IgD-negative memory B cell (primary cell): ENCODE data around the gene LHX8. TPM values are rescaled to one million over a fixed set of nuclear protein-coding genes. Genes with fewer than 3 reads are reported as not detected.
"Not testable (repeated sequence)": the region's sequence is repeated elsewhere in the genome, so short reads cannot be mapped to it uniquely, and the experiment has no call there.

Experiments used
- H3K27ac Mint-ChIP-seq, 3 donors: one replicate each; pipeline ENCODE4 v1.8.0; 2020 to 2022; ENCODE audit warnings: mild to moderate bottlenecking in 3 of 3, mixed read lengths in 3 of 3, moderate library complexity in 1 of 3
- H3K27me3 Mint-ChIP-seq: one replicate; pipeline ENCODE4 v1.8.0; 2021; ENCODE audit warnings: mixed read lengths
- H3K36me3 Mint-ChIP-seq: one replicate; pipeline ENCODE4 v1.8.0; 2020; ENCODE audit warnings: mild to moderate bottlenecking, mixed read lengths
- H3K4me1 Mint-ChIP-seq, 3 donors: one replicate each; pipeline ENCODE4 v1.8.0; 2020 to 2022; ENCODE audit warnings: mixed read lengths in 3 of 3, mild to moderate bottlenecking in 1 of 3
- H3K4me3 Mint-ChIP-seq, 4 donors: one replicate each; pipeline ENCODE4 v1.8.0; 2020 to 2022; ENCODE audit warnings: mild to moderate bottlenecking in 4 of 4, mixed read lengths in 4 of 4, moderate library complexity in 3 of 4
- H3K9me3 Mint-ChIP-seq, 3 donors: one replicate each; pipeline ENCODE4 v1.8.0; 2020 to 2021; ENCODE audit warnings: mixed read lengths in 3 of 3, mild to moderate bottlenecking in 1 of 3
- polyA plus RNA-seq: library from polyadenylated mRNA; unstranded; fragments of 300-500 nt; fragmentation: Illumina TruSeq; gene quantifications from one replicate; pipeline ENCODE4 v1.2.3, GENCODE V29; 2021

Gene LHX8
- polyA plus RNA-seq, 1 donor from 2014 or later, result not detected

DNA sequence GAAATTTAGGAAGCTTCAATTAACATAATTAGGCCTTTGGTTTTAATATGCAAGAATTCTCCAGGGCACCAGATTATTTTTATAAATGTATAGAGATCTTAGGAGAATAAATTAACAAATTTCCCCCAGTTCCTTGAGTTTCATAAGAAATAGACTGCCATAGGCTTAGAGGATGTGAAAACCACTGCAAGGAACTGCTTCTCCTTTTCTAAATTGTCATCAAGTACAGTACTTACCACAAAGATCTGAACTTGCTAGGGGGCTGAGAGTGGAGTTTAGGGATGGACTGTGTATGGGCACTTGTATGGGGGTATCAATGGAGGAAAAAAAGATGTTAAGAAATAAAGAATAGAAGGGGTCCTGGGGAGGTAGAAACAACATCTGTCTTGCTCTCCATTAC lies 31.1 kb downstream of the LHX8 start:
- H3K4me1 Mint-ChIP-seq, result no peaks in the 10 kb centered on the region
- H3K27ac Mint-ChIP-seq, result no peak overlapping the region
- H3K36me3 Mint-ChIP-seq, result no peaks in the 10 kb centered on the region
- H3K9me3 Mint-ChIP-seq, result no peaks in the 10 kb centered on the region
- H3K4me3 Mint-ChIP-seq, result no peak overlapping the region
- H3K27me3 Mint-ChIP-seq, result no peaks in the 10 kb centered on the region

DNA sequence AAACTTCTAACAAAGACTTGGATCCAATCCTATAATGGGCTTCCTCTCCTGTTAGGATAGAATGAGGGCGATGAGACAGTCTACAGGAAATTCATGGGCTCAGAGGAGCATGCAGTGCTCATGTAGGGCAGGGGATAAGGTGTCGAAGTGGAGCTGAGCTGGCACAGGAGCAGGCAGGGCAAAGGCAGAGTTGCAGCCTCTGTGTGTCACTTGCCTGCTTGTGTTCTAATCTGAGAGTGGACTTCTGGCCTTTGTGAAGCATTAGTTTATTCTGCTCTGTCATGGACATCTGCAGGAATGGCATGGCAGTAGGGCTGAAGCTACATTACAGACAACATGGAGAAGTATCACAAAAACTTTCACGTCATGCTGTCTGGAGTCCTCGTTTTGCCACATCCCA lies 32.6 kb downstream of the LHX8 start:
- H3K4me3 Mint-ChIP-seq, result no peak overlapping the region
- no peaks in the 10 kb centered on the region for H3K36me3 Mint-ChIP-seq
- no peaks in the 10 kb centered on the region for H3K27me3 Mint-ChIP-seq
- no peaks in the 10 kb centered on the region for H3K4me1 Mint-ChIP-seq
- no peak overlapping the region for H3K27ac Mint-ChIP-seq
- no peaks in the 10 kb centered on the region for H3K9me3 Mint-ChIP-seq

DNA sequence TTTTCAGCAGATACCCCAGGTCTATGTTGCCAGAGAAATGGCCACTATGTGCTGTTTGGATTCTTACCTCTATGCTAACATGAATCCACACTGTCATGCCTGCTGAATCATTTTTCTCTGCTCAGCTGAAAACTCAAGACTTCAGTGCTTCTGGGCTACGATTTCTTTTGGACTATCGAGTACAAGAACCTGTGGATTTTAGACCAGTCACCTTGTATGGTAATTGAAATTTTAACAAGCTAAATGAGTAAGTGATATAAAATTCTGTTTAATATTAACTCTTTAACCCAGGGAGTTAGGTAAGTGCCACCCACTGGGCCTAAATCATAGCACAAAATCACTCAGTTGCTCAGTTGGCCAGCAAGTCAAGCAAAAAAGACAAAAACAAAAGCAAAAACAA lies 35.8 kb downstream of the LHX8 start:
- Mint-ChIP-seq H3K4me1 (no peaks in the 10 kb centered on the region), H3K27me3 (no peaks in the 10 kb centered on the region), H3K4me3 (no peak overlapping the region), H3K9me3 (no peaks in the 10 kb centered on the region), H3K27ac (no peak overlapping the region), H3K36me3 (no peaks in the 10 kb centered on the region)

DNA sequence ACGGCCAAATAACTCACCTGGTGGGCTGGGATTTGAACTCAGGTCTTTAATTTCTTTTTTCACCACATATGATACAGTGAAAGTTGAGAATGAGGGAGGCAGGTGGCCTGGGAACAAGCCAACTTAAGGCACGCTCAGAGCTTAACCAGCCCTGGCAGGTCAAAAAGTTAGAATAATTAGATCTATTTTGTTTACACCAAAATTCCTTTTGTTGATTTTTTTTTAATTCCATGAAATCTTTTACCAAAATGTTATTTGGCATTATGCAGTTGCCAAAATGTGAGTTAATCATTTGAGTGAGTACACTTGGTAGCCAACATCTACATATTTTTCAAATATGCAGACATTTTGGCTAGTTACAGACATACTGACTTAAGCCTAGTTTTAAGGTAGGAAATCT lies 36.8 kb downstream of the LHX8 start:
- Mint-ChIP-seq H3K9me3 (no peaks in the 10 kb centered on the region), H3K36me3 (no peaks in the 10 kb centered on the region), H3K4me1 (no peaks in the 10 kb centered on the region), H3K27me3 (no peaks in the 10 kb centered on the region), H3K27ac (no peak overlapping the region), H3K4me3 (no peak overlapping the region)

DNA sequence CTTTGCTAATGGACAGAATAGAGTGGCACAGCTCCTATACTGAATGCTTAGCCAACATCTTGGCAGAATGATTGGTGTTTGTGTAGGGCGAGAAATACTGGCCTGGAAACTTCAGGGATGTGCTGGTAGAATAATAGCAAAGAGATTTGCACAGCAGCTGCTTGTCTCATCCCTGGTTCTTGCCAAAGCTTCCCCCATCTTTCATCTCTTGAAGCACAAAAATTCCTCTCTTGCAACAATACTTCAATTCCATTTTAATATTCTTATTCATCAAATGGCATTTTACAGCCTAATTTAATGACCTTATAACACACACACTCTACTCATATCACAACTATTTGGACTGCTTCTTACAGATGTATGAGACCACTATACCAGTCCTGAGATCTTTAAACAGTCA lies 37.7 kb downstream of the LHX8 start:
- Mint-ChIP-seq H3K4me3 (no peak overlapping the region), H3K4me1 (no peaks in the 10 kb centered on the region), H3K9me3 (peaks cover 0 to 2% (median 0%) of the 10 kb centered on the region in 3 donors), H3K27ac (no peak overlapping the region), H3K27me3 (no peaks in the 10 kb centered on the region), H3K36me3 (no peaks in the 10 kb centered on the region)

DNA sequence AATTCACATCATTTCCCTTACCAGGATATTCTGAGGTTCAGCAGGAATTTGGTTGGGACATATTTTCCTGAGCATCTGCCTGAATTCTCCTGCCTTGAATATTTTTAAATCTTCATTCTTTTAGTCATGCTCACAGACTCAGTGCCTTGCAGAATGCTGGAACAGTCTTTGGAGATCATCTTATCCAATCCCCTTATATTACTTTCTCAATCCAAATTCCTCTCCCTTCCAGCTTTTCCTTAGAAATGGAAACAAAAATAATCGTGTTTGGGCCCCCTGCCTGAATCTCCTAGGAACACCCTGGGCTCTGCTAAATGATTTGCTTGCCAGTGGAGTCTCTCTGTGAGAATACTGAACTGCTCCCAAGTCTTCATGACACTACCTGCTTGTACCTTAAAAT lies 38.4 kb downstream of the LHX8 start:
- no peak overlapping the region for H3K4me3 Mint-ChIP-seq
- no peaks in the 10 kb centered on the region for H3K36me3 Mint-ChIP-seq
- no peak overlapping the region for H3K27ac Mint-ChIP-seq
- H3K9me3 Mint-ChIP-seq, result peaks cover 0 to 5% (median 0%) of the 10 kb centered on the region in 3 donors
- H3K4me1 Mint-ChIP-seq, result no peaks in the 10 kb centered on the region
- H3K27me3 Mint-ChIP-seq, result no peaks in the 10 kb centered on the region

DNA sequence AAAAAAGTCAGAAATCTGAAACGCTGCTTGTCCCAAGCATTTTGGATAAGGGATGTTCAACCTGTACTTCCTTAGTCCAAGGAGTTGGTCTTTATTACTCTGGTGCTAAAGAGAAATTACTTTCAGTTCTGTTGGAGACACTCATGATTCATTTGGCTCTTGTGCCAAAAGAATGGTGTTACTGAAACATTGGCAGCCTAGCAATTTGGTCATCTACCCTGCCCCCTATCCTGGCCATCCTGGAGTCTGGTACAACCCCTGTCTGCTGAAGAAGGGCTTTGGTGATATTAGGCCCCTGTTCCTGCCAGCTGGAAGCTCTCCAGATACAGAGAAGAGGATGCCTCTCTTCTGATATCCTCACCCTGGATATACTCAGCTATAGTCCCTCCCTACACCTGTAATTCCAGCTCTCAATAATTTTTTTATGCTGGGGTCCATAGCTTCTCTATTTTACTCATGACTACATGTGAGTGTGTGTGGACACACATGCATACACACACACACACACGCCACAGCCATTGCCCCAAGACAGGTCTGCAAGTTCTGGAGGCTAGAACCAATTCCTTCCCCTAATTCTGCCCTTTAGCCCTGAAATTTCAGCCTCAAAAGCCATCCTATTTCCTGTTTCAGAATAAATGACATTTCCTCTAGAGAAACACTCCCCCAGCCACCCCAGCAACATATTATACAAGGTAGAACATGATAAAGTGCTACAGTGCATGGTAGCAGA lies 40.0 kb downstream of the LHX8 start:
- Mint-ChIP-seq H3K4me3 (no peak overlapping the region), H3K4me1 (no peaks in the 10 kb centered on the region), H3K27me3 (no peaks in the 10 kb centered on the region), H3K36me3 (no peaks in the 10 kb centered on the region), H3K27ac (no peak overlapping the region), H3K9me3 (peaks cover 0 to 8% (median 0%) of the 10 kb centered on the region in 3 donors)

DNA sequence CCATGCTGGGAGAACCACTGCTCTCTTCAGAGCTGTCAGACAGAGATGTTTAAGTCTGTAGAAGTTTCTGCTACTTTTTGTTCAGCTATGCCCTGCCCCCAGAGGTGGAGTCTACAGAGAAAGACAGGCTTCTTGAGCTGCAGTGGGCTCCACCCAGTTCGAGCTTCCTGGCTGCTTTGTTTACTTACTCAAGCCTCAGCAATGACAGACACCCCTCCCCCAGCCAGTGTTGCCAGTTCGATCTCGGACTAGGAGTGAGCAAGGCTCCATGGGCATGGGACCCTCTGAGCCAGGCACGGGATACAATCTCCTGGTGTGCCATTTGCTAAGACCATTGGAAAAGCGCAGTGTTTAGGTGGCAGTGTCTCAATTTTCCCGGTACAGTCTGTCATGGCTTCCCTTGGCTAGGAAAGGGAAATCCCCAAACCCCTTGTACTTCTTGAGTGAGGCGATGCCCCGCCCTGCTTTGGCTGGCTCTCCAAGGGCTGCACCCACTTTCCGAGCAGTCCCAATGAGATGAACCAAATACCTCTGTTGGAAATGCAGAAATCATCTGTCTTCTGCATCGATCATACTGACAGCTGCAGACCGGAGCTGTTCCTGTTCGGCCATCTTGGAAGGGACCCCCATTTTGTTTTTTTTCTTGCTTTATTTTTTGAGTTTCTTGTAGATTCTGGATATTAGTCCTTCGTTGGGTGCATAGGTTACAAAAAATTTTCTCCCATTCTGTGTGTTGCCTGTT lies 47.2 kb downstream of the LHX8 start:
- H3K36me3 Mint-ChIP-seq, H3K4me3 Mint-ChIP-seq, H3K27ac Mint-ChIP-seq, H3K4me1 Mint-ChIP-seq: not testable (repeated sequence)
- Mint-ChIP-seq H3K9me3 (peaks cover 0 to 12% (median 5%) of the 10 kb centered on the region in 3 donors), H3K27me3 (peaks cover 10% of the 10 kb centered on the region)

DNA sequence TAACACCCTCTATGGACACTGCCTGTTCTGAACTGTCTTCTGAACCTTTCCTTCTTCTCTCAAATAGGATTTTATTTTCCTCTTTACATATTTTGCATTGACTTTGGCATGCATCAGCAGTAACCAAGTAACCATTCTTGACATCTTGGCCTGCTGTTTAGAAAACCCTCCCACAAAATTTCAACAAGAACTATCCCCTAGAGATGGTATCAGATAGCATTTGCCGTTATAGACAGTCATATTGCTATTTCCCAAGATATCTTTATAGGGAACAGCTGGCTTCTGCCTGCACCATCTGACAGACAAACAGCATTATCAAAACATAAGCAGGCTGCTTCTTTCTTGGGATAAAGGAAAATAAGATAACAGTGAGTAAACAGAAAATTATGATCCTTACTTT lies 54.7 kb downstream of the LHX8 start:
- Mint-ChIP-seq H3K27ac (no peak overlapping the region), H3K4me3 (no peak overlapping the region), H3K36me3 (no peaks in the 10 kb centered on the region), H3K4me1 (no peaks in the 10 kb centered on the region), H3K9me3 (peaks cover 0 to 1% (median 0%) of the 10 kb centered on the region in 3 donors), H3K27me3 (peaks cover 2% of the 10 kb centered on the region)

DNA sequence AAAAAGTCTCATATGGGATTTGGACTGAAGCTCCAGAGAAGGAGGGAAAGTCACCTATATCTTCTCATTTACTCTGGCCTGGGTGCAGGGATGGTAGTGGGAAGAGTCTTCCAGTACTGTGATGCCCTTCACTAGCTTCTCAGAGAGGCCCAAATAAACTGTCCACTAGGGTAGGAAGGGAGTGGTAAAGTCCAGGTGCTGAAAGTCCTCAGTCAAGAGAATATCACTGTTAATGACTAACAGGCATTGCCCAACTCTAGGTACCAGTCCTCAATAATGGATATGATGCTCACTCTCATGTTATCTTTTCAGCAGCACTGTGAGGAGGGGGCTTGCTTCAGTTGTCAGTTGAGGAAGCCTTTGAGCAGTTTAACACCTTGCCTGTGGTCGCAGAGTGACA lies 64.0 kb downstream of the LHX8 start:
- H3K4me3 Mint-ChIP-seq, result no peak overlapping the region
- peaks cover 2% of the 10 kb centered on the region for H3K27me3 Mint-ChIP-seq
- H3K9me3 Mint-ChIP-seq, result no peaks in the 10 kb centered on the region
- H3K36me3 Mint-ChIP-seq, result no peaks in the 10 kb centered on the region
- no peaks in the 10 kb centered on the region for H3K4me1 Mint-ChIP-seq
- H3K27ac Mint-ChIP-seq, result no peak overlapping the region

DNA sequence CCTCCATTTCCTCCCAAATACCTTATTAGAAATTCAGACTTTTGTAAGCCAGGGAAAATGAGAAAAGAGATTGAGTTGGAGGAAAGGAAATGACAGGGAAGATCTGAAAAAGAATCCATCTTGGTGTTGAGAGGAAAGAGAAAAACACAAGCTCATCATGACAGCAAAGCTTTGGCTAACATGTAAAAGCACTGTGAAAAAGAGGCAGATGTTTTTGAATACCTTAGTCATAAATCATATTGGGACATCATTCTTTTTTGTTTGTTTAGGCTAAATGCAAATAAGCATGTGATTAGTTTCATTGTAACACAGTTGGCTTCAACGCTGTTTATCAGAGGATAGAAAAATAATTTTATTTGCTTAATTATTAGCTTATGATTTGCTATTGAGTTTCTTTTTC lies 64.6 kb downstream of the LHX8 start:
- H3K4me1 Mint-ChIP-seq, result peaks cover 0 to 2% (median 0%) of the 10 kb centered on the region in 3 donors
- H3K27ac Mint-ChIP-seq, result no peak overlapping the region
- H3K9me3 Mint-ChIP-seq, result no peaks in the 10 kb centered on the region
- H3K4me3 Mint-ChIP-seq, result no peak overlapping the region
- peaks cover 2% of the 10 kb centered on the region for H3K27me3 Mint-ChIP-seq
- no peaks in the 10 kb centered on the region for H3K36me3 Mint-ChIP-seq

DNA sequence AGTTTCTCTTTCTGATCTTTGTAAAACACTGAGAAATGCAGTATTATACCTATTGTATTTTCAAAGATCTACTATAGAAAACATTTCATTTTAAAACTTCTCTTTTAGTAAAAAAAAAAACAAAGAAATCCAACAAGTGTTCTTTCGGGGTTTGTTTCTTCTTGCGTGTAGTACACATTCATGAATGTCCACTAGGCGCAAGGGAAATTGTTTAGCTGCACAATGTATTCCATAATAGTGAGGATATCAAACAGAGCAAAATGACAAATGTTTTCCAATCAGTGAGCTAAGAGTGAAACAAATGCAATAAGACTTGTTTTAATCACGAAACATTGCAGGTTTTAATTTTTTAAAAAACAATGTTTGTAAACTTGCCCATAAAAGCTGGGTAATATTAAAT lies 68.6 kb downstream of the LHX8 start:
- Mint-ChIP-seq H3K36me3 (no peaks in the 10 kb centered on the region), H3K4me1 (peaks cover 0 to 3% (median 0%) of the 10 kb centered on the region in 3 donors)

DNA sequence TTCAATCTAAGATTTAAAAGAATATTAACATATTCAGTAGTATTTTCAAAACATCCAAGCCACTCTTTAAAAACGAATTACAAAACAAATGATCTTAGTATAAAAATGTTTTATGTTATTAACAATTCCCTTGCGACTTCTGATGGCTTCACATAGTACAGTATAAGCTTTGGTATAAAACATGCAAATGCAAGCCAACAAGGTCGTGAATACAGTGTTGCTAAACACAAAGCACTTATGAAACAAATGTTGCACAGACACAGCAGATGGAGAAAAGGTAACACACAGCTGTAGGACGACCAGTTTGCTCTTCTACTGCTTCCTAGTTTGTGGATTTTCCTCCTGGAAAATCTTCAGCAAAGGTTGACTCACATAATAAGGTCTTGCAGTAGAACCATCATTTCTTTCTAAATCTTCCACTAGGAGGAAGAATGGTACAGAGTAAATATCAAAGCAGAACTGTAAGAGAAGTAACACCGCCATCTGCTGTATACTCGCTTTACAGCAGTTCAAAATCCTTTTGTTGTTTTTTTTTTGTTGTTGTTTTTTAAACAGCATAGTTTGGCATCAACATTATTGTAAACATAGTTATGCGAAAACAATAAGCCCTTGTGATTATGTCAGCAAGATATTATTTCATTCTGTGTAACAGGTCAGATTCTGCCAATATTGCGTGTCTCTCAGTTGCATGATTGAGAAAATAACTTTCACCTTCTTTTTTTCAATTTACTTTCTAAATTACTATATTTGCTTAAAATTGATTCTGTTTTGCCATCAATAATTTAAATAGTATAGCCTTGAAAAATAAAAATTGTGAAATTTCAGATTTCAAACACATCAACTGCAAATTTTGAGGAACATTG lies 69.5 kb downstream of the LHX8 start:
- no peak overlapping the region for H3K4me3 Mint-ChIP-seq
- peaks cover 3% of the 10 kb centered on the region for H3K36me3 Mint-ChIP-seq
- no peaks in the 10 kb centered on the region for H3K9me3 Mint-ChIP-seq
- peaks cover 0 to 3% (median 0%) of the 10 kb centered on the region in 3 donors for H3K4me1 Mint-ChIP-seq
- no peaks in the 10 kb centered on the region for H3K27me3 Mint-ChIP-seq
- no peak overlapping the region for H3K27ac Mint-ChIP-seq

More for the DNA sequence above, 68.6 kb downstream of the LHX8 start:
- H3K27me3 Mint-ChIP-seq, result no peaks in the 10 kb centered on the region
- no peak overlapping the region for H3K4me3 Mint-ChIP-seq
- H3K27ac Mint-ChIP-seq, result no peak overlapping the region
- H3K9me3 Mint-ChIP-seq, result no peaks in the 10 kb centered on the region

DNA sequence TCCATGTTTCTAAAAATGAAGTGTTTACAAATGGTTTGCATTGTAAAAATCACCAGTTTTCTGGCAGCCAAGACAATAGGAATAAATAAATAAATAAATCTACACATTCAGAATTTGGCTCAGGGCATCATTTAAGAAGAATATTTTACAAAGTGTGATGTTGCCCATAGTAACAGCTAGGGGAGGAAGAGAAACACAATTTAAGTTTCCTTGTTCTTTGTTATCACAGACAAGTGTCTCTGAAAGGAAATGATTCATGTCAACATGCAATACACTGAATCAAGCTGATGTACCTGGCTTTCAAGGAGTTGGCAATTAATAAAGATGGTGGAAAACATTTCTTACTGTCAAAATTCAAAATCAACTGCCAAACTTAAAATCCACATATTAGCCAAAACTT lies 74.7 kb downstream of the LHX8 start:
- no peaks in the 10 kb centered on the region for H3K9me3 Mint-ChIP-seq
- H3K27ac Mint-ChIP-seq, result no peak overlapping the region
- H3K27me3 Mint-ChIP-seq, result no peaks in the 10 kb centered on the region
- H3K4me1 Mint-ChIP-seq, result peaks cover 0 to under 1% (median 0%) of the 10 kb centered on the region in 3 donors
- no peak overlapping the region for H3K4me3 Mint-ChIP-seq
- H3K36me3 Mint-ChIP-seq, result peaks cover 3% of the 10 kb centered on the region
